HPDE6-E6E7 (cell line): ENCODE measurements around the gene LRIG1.

ENCODE experiments used
- DNase-seq: peaks from one replicate; pipeline ENCODE4 v3.0.0; 2011; ENCODE audit warnings: missing footprints; ENCODE audit errors: extremely low spot score

LRIG1 gene

DNA sequence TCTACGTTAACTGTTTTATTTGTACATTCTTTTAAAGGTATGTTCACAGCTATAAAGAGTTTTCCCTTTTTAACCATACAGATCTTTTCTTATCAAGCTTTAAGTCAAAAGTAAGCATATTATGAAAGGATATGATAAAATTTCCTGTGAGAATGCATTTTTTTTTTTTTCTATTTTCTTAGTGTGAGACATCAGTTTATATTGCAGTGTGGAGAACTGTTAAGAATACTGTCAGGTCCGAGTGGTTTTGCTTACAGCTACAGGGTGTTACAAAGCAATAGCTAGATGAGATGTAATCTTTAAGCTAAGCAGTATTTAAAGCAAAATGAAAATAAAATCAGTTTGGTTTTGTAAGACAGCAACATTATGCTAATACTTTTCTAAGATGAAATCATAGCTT lies 146.8 kb downstream of the LRIG1 start:
- no peak for DNase-seq

DNA sequence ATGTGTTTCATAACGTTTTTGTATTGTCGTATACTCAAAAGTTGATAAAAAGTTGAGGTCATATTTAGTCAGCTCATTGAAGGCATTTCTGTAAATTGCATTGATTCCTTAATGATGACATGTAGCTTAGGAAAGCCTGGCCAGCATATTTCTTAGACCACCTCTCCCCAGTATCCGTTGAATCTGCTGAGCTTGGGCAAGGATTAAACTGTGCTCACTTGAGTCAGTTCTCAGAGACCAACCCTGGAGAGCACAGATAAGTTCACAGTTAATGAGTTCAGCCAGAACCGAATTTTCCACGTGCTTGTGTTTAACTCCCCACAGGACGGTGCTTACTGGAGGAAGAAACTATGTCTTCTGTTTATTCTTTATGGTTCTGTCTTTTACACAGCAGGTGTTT lies 147.3 kb downstream of the LRIG1 start:
- DNase-seq, result no peak

DNA sequence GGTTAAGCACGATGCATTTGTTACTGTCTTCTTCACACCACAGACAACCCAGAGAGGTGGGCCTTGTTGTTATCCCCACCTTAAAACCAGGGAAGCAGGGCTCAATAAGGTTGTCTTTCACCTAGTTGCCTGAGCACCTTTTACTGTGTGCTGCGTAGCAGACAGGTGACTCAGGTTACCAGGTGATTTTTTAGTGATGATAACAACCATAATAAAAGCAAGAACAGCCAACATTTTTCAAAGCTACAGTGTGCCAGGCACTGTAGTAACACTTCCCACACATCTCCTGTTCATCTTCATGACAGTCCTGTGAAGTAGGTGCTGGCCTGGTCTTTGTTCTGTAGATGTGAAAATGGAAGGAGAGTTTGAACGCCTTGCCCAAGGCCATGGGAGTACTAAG lies 147.8 kb downstream of the LRIG1 start:
- DNase-seq, result no peak

GRCh38 chr3:66350601-66351000 lies 150.2 kb downstream of the LRIG1 start:
- no peak for DNase-seq

DNA sequence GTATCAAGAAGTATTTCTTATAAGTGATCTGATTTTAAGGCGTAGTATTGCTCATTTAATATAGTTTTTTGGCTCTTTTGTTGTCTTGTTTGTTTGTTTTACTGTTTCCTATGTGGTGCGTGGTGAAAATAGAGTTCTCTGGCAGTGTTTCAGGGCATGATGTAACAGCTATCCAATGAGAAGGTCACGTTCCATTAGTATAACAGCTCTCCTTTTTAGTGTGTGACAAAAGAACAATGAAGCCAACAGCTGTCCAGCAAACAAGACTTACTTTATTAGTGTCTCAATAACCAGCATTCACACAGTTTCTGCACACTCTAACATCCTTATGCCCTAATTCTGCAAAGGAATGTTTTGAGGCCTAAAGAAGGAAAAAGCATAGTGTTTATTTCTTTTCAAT lies 152.1 kb downstream of the LRIG1 start:
- DNase-seq, result no peak

DNA sequence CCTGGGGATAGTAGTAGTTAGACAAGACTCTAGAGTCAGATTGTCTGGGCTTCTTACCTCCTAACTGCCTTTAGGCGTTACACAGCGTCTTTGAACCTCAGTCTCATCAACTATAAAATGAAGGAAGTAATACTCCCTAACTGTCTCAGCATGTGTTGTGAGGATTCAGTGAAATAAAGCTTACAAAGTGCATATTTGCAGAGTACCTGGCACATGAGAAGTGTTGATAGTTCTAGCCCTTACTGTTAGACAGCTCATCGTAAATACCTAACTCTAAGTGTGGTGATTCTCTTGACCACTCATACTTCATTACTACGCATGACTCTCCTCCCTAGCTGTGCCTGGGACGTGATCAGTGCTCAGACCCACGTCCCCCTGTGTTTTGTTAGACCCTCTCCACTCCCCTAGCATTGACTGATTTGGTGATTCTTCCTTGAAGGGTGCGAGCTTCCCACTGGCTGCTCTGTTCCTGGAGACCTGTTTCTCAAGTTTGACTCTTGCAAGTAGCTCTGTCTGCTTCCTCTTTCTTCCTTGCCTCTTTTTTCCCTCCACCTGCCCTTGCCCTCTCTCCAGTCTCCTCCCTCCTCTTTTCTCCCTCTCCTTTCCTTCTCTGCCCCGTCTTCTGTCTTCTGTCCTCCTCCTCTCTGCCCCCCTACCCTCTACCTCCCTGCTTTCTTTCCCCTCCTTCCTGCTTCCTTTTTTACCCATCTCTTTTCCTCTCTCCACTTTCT lies 155.8 kb downstream of the LRIG1 start:
- no peak for DNase-seq

GRCh38 chr3:66344391-66344811 lies 156.4 kb downstream of the LRIG1 start:
- DNase-seq, result no peak

GRCh38 chr3:66342717-66343356 lies 158.0 kb downstream of the LRIG1 start:
- DNase-seq, result no peak

DNA sequence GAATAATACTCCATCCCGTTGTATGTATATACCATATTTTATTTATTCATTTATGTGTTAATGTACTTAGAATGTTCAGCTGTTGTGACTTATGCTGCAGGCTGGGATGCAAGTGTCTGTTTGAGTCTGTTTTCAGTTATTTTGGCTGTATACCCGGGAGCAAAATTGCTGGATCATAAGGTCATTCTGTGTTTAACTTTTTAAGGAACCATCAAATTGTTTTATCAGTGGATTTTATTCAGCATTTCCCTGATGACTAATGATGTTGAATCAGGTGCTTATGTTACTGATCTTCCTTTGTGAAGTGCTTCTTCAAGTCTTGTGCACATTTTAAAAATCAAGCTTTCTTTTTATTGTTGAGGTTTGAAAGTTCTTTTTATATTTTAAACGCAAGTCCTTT lies 161.9 kb downstream of the LRIG1 start:
- DNase-seq, result no peak

DNA sequence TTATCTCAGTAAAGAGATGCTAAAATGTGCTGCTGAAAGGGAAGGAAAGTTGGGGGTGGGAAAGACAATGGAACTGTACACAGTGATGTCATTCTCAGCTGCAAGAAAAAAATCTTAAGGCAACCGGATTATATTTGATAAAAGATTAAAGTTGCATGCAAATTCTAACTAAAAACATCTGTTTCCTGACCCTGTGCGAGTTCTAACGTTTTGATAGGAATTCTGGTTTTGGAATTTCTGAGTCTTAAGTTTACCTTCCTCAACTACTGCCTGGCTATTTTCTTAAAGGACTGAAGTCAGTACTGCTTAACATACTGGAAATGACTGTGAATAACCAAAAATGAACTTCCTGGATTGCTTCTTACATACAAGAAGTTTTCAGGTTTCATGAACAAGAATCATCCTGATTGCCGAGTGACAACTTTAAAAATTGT lies 164.5 kb downstream of the LRIG1 start:
- no peak for DNase-seq

- DNase-seq, result no peak
Observed at GRCh38 chr3:66335671-66336070, 165.2 kb downstream of the LRIG1 start.
